Measurements from ENCODE around the gene NEDD1.

The NEDD1 gene

GRCh38 chr12:97003276-97003675 lies 96.2 kb downstream of the NEDD1 start:
- Histone ChIP-seq H3K27me3 (ENCODE audit: low read length) (no peaks in the 10 kb centered on the region), H4K20me1 (ENCODE audit: low read depth, low read length) (no peaks in the 10 kb centered on the region), H3F3A (ENCODE audit: insufficient read depth) (no peaks in the 10 kb centered on the region), H3K36me3 (ENCODE audit: low read length) (no peaks in the 10 kb centered on the region), H3K4me3 (ENCODE audit: insufficient read depth, low read length, poor library complexity, severe bottlenecking) (no peak overlapping the region), H3K9me2 (replicated peaks; ENCODE audit: insufficient read depth, low read length) (no peaks in the 10 kb centered on the region), H3K9me3 (ENCODE audit: insufficient read depth, low read length) (no peaks in the 10 kb centered on the region), H3K27ac (ENCODE audit: low read depth, low read length) (no peak overlapping the region), H3K4me2 (ENCODE audit: low read depth, low read length, poor library complexity, severe bottlenecking) (no peak overlapping the region), H3K79me2 (ENCODE audit: insufficient read depth, low read length) (no peaks in the 10 kb centered on the region), H3K9ac (ENCODE audit: low read length) (no peak overlapping the region), H2AFZ (ENCODE audit: low read depth, low read length, severe bottlenecking) (no peak overlapping the region)
- TF ChIP-seq CTCF (IDR thresholded peaks at IDR 0.05; ENCODE audit: insufficient read depth, low read length, poor library complexity, severe bottlenecking): no peak
- no peak for TF ChIP-seq EZH2phosphoT487 (conservative IDR thresholded peaks at IDR 0.05; ENCODE audit: low read length)
